ENCODE results near the gene PCGF6. TPM values are rescaled to one million over a fixed set of nuclear protein-coding genes. Genes with fewer than 3 reads are reported as not detected.

The PCGF6 gene
- total RNA-seq, 1 donor from 2014 or later = 10.3 TPM

GRCh38 chr10:103280506-103280905 lies 70.4 kb downstream of the PCGF6 start:
- Histone ChIP-seq H3K9me3 (ENCODE audit: insufficient read depth, low read depth, low read length) (no peaks in the 10 kb centered on the region), H3K79me2 (ENCODE audit: insufficient read depth, low read length) (no peaks in the 10 kb centered on the region), H3K9ac (ENCODE audit: low read length) (no peak overlapping the region), H3K36me3 (ENCODE audit: insufficient read depth, low read length) (no peaks in the 10 kb centered on the region), H3K4me1 (ENCODE audit: insufficient read depth, low read length) (peaks cover 9% of the 10 kb centered on the region), H3K27me3 (ENCODE audit: insufficient read depth, low read length) (peaks cover 49% of the 10 kb centered on the region), H3K4me2 (ENCODE audit: low read length) (no peak overlapping the region), H2AFZ (ENCODE audit: low read depth, low read length) (no peak overlapping the region), H3K27ac (ENCODE audit: low read depth, low read length) (no peak overlapping the region), H3K4me3 (ENCODE audit: insufficient read depth, low read depth, low read length) (no peak overlapping the region), H4K20me1 (ENCODE audit: insufficient read depth, low read length) (peaks cover 21% of the 10 kb centered on the region)
- H3K4me1 Mint-ChIP-seq (ENCODE audit: low read depth, unreplicated experiment) = peaks cover 3% of the 10 kb centered on the region
- H3K27me3 Mint-ChIP-seq (ENCODE audit: low read depth, unreplicated experiment) = peaks cover 33% of the 10 kb centered on the region
- FAIRE-seq (no peak), DNase-seq (ENCODE audit: low read depth) (no peak)
- no peaks in the 10 kb centered on the region for H3K36me3 Mint-ChIP-seq (ENCODE audit: low read depth, unreplicated experiment)
- TF ChIP-seq CTCF (IDR thresholded peaks at IDR 0.05; ENCODE audit: insufficient read depth, low read depth, low read length) (no peak), EZH2 (IDR thresholded peaks at IDR 0.05; ENCODE audit: insufficient read depth, low read length) (no peak)
- peaks cover 5% of the 10 kb centered on the region for H3K9me3 Mint-ChIP-seq (ENCODE audit: unreplicated experiment)
- H3K27ac Mint-ChIP-seq (ENCODE audit: unreplicated experiment) = no peak overlapping the region
- H3K4me3 Mint-ChIP-seq (ENCODE audit: unreplicated experiment) = no peak overlapping the region

- FAIRE-seq = no peak
- H3K4me3 Mint-ChIP-seq (ENCODE audit: unreplicated experiment) = no peak overlapping the region
- peaks cover 53% of the 10 kb centered on the region for H3K27me3 ChIP-seq (ENCODE audit: insufficient read depth, low read length)
Observed at GRCh38 chr10:103280031-103280430, 70.9 kb downstream of the PCGF6 start.

More at GRCh38 chr10:103280031-103280430, 70.9 kb downstream of the PCGF6 start:
- Mint-ChIP-seq H3K4me1 (ENCODE audit: low read depth, unreplicated experiment) (peaks cover 5% of the 10 kb centered on the region), H3K27me3 (ENCODE audit: low read depth, unreplicated experiment) (peaks cover 38% of the 10 kb centered on the region), H3K27ac (ENCODE audit: unreplicated experiment) (no peak overlapping the region), H3K36me3 (ENCODE audit: low read depth, unreplicated experiment) (no peaks in the 10 kb centered on the region), H3K9me3 (ENCODE audit: unreplicated experiment) (peaks cover 5% of the 10 kb centered on the region)
- no peak for DNase-seq (ENCODE audit: low read depth)
- Histone ChIP-seq H3K9me3 (ENCODE audit: insufficient read depth, low read depth, low read length) (no peaks in the 10 kb centered on the region), H3K27ac (ENCODE audit: low read depth, low read length) (no peak overlapping the region), H3K9ac (ENCODE audit: low read length) (no peak overlapping the region), H3K4me1 (ENCODE audit: insufficient read depth, low read length) (peaks cover 9% of the 10 kb centered on the region), H3K4me3 (ENCODE audit: insufficient read depth, low read depth, low read length) (no peak overlapping the region), H2AFZ (ENCODE audit: low read depth, low read length) (no peak overlapping the region), H3K36me3 (ENCODE audit: insufficient read depth, low read length) (no peaks in the 10 kb centered on the region), H3K4me2 (ENCODE audit: low read length) (no peak overlapping the region), H3K79me2 (ENCODE audit: insufficient read depth, low read length) (no peaks in the 10 kb centered on the region), H4K20me1 (ENCODE audit: insufficient read depth, low read length) (peaks cover 21% of the 10 kb centered on the region)
- no peak for TF ChIP-seq CTCF (IDR thresholded peaks at IDR 0.05; ENCODE audit: insufficient read depth, low read depth, low read length)

Measured in astrocyte (in vitro differentiated cells and primary cell).